ENCODE results near the gene FATE1.
A peak's percentile ranks its signal among the peaks of the same experiment; 100 is the strongest.

Gene FATE1

GRCh38 chrX:151745651-151746050, 29.8 kb downstream of the FATE1 start:
- no peak for DNase-seq

- DNase-seq = no peak
Observed at GRCh38 chrX:151746502-151746901, 30.7 kb downstream of the FATE1 start.

- DNase-seq = no peak
Observed at GRCh38 chrX:151750511-151750910, 34.7 kb downstream of the FATE1 start.

- no peak for DNase-seq
Observed at GRCh38 chrX:151752847-151753246, 37.0 kb downstream of the FATE1 start.

- peak; percentile 49 for DNase-seq
Observed at GRCh38 chrX:151753313-151754046, 37.6 kb downstream of the FATE1 start.

- DNase-seq = no peak
Observed at GRCh38 chrX:151754047-151754429, 38.2 kb downstream of the FATE1 start.

GRCh38 chrX:151754641-151755215, 38.9 kb downstream of the FATE1 start:
- DNase-seq = no peak

GRCh38 chrX:151759041-151759708, 43.3 kb downstream of the FATE1 start:
- DNase-seq = no peak

- no peak for DNase-seq
Observed at GRCh38 chrX:151762802-151763201, 47.0 kb downstream of the FATE1 start.

GRCh38 chrX:151763711-151764110, 47.9 kb downstream of the FATE1 start:
- DNase-seq = no peak

- DNase-seq = no peak
Observed at GRCh38 chrX:151765026-151765425, 49.2 kb downstream of the FATE1 start.

GRCh38 chrX:151771726-151772125, 55.9 kb downstream of the FATE1 start:
- no peak for DNase-seq
